Measurements from ENCODE around the gene COP1.

DNA sequence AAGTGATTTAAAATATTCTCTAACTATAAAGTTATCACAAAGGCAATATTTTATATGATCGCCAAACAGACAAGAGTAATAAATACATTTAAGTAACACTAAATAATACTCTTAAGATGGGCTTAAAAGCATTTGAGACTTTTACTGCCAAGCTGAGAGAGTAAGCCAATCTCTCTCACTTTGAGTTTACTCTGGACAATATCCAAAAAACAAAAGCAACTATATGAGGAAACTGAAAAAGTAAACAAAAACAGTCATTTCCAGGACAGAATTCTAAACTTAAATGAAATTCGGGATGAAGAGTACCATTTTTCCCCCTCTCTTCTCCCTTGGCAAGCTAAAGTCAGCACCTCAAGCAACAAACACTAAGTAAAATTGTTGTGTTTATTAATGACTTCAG, 173.2 kb downstream of the COP1 start:
- TF ChIP-seq, protein P1, sequence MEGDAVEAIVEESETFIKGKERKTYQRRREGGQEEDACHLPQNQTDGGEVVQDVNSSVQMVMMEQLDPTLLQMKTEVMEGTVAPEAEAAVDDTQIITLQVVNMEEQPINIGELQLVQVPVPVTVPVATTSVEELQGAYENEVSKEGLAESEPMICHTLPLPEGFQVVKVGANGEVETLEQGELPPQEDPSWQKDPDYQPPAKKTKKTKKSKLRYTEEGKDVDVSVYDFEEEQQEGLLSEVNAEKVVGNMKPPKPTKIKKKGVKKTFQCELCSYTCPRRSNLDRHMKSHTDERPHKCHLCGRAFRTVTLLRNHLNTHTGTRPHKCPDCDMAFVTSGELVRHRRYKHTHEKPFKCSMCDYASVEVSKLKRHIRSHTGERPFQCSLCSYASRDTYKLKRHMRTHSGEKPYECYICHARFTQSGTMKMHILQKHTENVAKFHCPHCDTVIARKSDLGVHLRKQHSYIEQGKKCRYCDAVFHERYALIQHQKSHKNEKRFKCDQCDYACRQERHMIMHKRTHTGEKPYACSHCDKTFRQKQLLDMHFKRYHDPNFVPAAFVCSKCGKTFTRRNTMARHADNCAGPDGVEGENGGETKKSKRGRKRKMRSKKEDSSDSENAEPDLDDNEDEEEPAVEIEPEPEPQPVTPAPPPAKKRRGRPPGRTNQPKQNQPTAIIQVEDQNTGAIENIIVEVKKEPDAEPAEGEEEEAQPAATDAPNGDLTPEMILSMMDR (IDR thresholded peaks at IDR 0.05; ENCODE audit: low read depth, low read length), result no peak
- TF ChIP-seq POLR2A (IDR thresholded peaks at IDR 0.05; ENCODE audit: extremely low read depth, insufficient read length) (no peak), MYC (IDR thresholded peaks at IDR 0.05; ENCODE audit: low read depth, low read length) (no peak)
- TF ChIP-seq, protein P2, sequence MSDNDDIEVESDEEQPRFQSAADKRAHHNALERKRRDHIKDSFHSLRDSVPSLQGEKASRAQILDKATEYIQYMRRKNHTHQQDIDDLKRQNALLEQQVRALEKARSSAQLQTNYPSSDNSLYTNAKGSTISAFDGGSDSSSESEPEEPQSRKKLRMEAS (IDR thresholded peaks at IDR 0.05; ENCODE audit: low read depth, low read length), result no peak

Measured in NB4 (cell line).